NB4 (cell line): Measurements from ENCODE around the gene SLITRK5.

Source experiments
- DNase-seq: peaks from one replicate; pipeline ENCODE4 v3.0.0; 2010; ENCODE audit warnings: low read depth
- H3K4me3 ChIP-seq: one replicate; pipeline ENCODE4 v1.5.1; 2011; ENCODE audit warnings: mild to moderate bottlenecking, low read depth, low read length, moderate library complexity
- MYC ChIP-seq: IDR thresholded peaks from 2 replicates; pipeline ENCODE4 v1.6.1; 2011; ENCODE audit warnings: low read depth, low read length
- POLR2A ChIP-seq: IDR thresholded peaks from 2 replicates; pipeline ENCODE4 v1.6.1; 2011; ENCODE audit warnings: mild to moderate bottlenecking; ENCODE audit not compliant: insufficient read length; ENCODE audit errors: extremely low read depth
- TF ChIP-seq, protein P1 (sequence below): IDR thresholded peaks from one replicate; pipeline ENCODE4 v1.5.1; 2012; ENCODE audit warnings: low read depth, low read length
- TF ChIP-seq, protein P2 (sequence below): IDR thresholded peaks from 2 replicates; pipeline ENCODE4 v1.6.1; 2011; ENCODE audit warnings: low read depth, low read length

SLITRK5 gene

DNA sequence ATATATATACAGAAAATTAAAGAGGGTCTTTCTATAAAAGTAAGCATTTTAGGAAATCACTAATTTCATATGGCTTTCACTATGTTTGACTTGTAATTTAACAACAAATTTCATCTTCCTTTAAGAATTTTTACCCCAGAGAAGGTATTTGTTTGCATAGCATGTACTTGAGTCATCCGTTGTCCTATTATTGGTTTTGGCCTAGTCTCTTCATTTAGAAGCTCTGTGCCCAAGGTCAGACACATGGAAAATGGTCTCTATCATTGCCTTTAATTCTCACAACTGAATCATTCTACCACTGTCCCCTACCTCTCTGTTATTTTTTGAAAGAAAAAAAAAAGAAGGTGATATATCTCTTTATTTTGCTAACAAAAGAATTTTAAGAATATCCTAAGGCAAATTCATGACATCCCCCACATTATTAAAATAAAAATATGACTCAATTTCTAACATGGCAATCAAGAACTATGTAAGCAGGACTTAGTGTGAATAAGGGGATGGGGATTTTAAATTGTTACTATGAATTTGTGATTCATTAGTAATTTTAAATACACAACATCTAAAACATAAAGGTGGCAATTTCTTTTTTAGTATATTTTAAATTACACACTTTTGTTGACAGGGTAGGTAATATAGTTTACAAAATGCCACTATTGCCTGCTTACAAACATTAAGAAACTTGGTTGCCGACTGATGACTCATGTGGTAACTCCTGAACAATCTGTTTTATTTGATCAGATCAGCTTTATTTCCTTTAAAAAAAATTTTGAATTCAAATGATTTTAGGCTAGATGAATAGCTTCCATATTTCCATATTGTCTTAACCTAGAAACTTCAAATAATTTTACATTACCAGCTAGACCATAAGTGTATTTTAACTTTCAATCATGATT lies 13.9 kb downstream of the SLITRK5 start:
- TF ChIP-seq POLR2A: no peak
- TF ChIP-seq, protein P1, sequence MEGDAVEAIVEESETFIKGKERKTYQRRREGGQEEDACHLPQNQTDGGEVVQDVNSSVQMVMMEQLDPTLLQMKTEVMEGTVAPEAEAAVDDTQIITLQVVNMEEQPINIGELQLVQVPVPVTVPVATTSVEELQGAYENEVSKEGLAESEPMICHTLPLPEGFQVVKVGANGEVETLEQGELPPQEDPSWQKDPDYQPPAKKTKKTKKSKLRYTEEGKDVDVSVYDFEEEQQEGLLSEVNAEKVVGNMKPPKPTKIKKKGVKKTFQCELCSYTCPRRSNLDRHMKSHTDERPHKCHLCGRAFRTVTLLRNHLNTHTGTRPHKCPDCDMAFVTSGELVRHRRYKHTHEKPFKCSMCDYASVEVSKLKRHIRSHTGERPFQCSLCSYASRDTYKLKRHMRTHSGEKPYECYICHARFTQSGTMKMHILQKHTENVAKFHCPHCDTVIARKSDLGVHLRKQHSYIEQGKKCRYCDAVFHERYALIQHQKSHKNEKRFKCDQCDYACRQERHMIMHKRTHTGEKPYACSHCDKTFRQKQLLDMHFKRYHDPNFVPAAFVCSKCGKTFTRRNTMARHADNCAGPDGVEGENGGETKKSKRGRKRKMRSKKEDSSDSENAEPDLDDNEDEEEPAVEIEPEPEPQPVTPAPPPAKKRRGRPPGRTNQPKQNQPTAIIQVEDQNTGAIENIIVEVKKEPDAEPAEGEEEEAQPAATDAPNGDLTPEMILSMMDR: no peak
- TF ChIP-seq, protein P2, sequence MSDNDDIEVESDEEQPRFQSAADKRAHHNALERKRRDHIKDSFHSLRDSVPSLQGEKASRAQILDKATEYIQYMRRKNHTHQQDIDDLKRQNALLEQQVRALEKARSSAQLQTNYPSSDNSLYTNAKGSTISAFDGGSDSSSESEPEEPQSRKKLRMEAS: no peak
- TF ChIP-seq MYC: no peak
- no peak overlapping the region for H3K4me3 ChIP-seq
- DNase-seq: no peak

DNA sequence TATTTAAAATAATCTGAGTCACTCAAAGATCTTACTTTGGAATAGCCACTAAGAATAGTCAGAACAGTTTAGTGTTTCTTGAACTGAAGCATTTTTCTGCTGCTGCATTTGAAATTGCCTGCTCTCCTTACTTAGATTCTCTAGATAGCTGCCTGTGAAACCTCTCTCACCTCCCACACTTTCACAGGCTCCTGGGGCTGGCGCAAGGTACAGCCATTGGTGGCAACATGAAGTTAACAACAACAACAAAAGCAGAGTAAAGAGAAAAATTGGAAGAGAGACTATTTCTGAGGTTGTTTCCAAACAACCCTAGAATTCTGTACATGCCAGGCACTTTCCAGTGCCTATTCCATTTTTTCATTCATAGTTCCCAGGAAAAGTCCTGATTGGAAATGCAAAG lies 25.3 kb downstream of the SLITRK5 start:
- TF ChIP-seq MYC (no peak), POLR2A (no peak)
- TF ChIP-seq, protein P2: no peak
- TF ChIP-seq, protein P1: no peak
- no peak overlapping the region for H3K4me3 ChIP-seq
- DNase-seq: no peak

DNA sequence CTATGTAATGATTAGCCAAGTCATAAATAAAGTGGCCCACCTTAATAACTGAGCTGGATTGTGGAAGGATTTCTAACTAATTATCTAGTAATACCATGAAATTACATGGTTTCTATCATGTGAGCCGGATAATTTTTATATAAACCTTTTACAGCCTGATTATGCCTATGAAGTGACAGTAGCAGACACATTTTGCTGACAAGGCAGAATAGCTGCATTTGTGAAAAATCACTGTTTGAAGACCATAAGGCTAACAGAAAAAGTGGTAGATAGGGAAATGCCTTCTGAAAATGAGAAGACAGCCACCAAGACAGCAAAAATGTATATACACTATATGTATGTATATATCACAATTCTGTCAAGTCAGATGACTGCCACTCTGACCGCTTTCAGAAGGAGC lies 27.1 kb downstream of the SLITRK5 start:
- TF ChIP-seq POLR2A (no peak), MYC (no peak)
- TF ChIP-seq, protein P1: no peak
- TF ChIP-seq, protein P2: no peak
- H3K4me3 ChIP-seq: no peak overlapping the region
- no peak for DNase-seq

DNA sequence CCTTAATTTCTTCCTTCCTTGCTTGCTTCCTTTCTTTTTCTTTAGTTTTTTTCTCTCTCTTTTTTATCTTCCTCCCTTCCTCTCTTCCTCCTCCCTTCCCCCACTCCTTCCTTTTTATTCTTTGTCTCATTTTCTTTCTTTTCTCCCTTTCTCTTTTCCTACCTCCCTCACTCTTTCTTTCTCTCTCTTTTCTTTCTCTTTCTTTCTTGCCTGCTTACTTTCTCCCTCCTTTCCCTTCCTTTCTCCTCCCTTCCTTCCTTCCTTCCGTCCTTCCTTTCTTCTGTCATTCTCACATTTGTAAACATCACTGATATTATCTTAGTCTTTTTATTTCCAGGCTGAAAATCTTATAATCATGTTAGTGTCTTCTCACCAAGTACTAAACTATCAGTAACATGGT lies 38.8 kb downstream of the SLITRK5 start:
- TF ChIP-seq, protein P2: no peak
- TF ChIP-seq MYC (no peak), POLR2A (no peak)
- TF ChIP-seq, protein P1: no peak
- no peak overlapping the region for H3K4me3 ChIP-seq
- DNase-seq: no peak

DNA sequence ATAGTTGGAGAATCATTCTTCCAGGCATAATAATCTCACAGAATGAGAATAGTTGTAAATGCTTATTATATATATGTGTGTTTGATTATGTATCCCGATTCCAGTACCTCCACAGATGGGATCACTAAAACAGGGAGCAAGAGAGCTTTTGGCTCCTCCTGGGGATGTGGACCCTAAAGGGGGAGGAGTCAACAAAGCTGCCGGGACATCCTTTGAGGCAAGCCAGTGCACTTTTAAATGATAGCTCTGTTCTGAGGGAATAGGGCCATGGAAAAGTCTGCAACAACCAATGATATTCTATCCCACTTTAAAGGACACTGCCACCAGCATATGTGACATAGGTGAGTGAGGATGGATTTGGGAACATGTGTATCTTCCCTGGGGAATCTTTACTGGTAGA lies 40.8 kb downstream of the SLITRK5 start:
- no peak for DNase-seq
- TF ChIP-seq POLR2A (no peak), MYC (no peak)
- TF ChIP-seq, protein P1: no peak
- TF ChIP-seq, protein P2: no peak
- no peak overlapping the region for H3K4me3 ChIP-seq
